H1 (cell line): Measurements from ENCODE around the gene RBM34. TPM values are rescaled to one million over a fixed set of nuclear protein-coding genes. Genes with fewer than 3 reads are reported as not detected.

Experiments used
- CTCF ChIA-PET: fragments of 300-600 bp; sonication (Branson Sonifier 250); formaldehyde crosslinking; loops from one replicate; lab custom pipeline; 2021; ENCODE audit not compliant: partially characterized antibody; lab: Charles Lee
- POLR2A ChIA-PET: fragments of 300-600 bp; sonication (Branson Sonifier 250); formaldehyde crosslinking; loops from one replicate; lab custom pipeline; 2021; ENCODE audit warnings: inconsistent platforms; ENCODE audit not compliant: partially characterized antibody; lab: Charles Lee
- DNase-seq, 2 experiments: peaks; one replicate each; pipeline versions ENCODE4 v3.0.0 to v3.0.0-alpha.2; 2010 to 2022; ENCODE audit warnings: low spot score in 2 of 2, low read depth in 1 of 2, mixed read lengths in 1 of 2
- FAIRE-seq: peaks from 2 replicates; lab custom pipeline; 2011; peaks lifted over from hg19 to GRCh38; lab: Jason Lieb, UNC
- H2AFZ ChIP-seq: 2 replicates; pipeline ENCODE4 v1.8.1; 2012; ENCODE audit warnings: low read length, inconsistent platforms
- H2AK5ac ChIP-seq: 2 replicates; pipeline ENCODE4 v1.6.1; 2013; ENCODE audit warnings: low read depth, low read length
- H2BK120ac ChIP-seq: replicated peaks from 2 replicates; pipeline ENCODE3; 2013; ENCODE audit warnings: low read depth, low read length, inconsistent platforms
- H2BK12ac ChIP-seq: 2 replicates; pipeline ENCODE4 v1.6.1; 2013; ENCODE audit warnings: low read depth, low read length
- H2BK15ac ChIP-seq: 2 replicates; pipeline ENCODE4 v1.6.1; 2013; ENCODE audit warnings: low read length
- H2BK20ac ChIP-seq: 2 replicates; pipeline ENCODE4 v1.6.1; 2013; ENCODE audit warnings: low read length
- H2BK5ac ChIP-seq: 2 replicates; pipeline ENCODE4 v1.6.1; 2013; ENCODE audit warnings: low read depth, low read length
- H3K14ac ChIP-seq: 2 replicates; pipeline ENCODE4 v1.6.1; 2013; ENCODE audit warnings: inconsistent platforms; ENCODE audit not compliant: insufficient read length
- H3K18ac ChIP-seq: 2 replicates; pipeline ENCODE4 v1.6.1; 2013; ENCODE audit warnings: low read length; ENCODE audit errors: extremely low read depth
- H3K23ac ChIP-seq: 2 replicates; pipeline ENCODE4 v1.6.1; 2013; ENCODE audit warnings: inconsistent platforms; ENCODE audit not compliant: insufficient read length
- H3K23me2 ChIP-seq: 2 replicates; pipeline ENCODE4 v1.6.1; 2013; ENCODE audit warnings: low read depth, low read length
- H3K27ac ChIP-seq: 2 replicates; pipeline ENCODE4 v1.6.1; 2011; ENCODE audit warnings: low read depth, low read length, inconsistent platforms
- H3K27me3 ChIP-seq, 4 experiments: replicated peaks in 1 of 4; 1 replicate in 1 of 4; 2 replicates in 3 of 4; pipeline versions ENCODE4 v1.6.1 to v1.8.1; 2011 to 2013; ENCODE audit warnings: low read length in 3 of 4, mild to moderate bottlenecking in 3 of 4, inconsistent platforms in 2 of 4, mixed read lengths in 2 of 4, moderate library complexity in 1 of 4; ENCODE audit not compliant: control insufficient read depth in 3 of 4, insufficient read depth in 3 of 4; ENCODE audit errors: extremely low read depth in 1 of 4
- H3K36me3 ChIP-seq, 4 experiments: 2 replicates each; pipeline versions ENCODE4 v1.6.1 to v1.8.1; 2011 to 2013; ENCODE audit warnings: mild to moderate bottlenecking in 4 of 4, low read length in 3 of 4, moderate library complexity in 2 of 4, control low read depth in 1 of 4, inconsistent platforms in 1 of 4; ENCODE audit not compliant: insufficient read depth in 4 of 4, control insufficient read depth in 2 of 4
- H3K4ac ChIP-seq: replicated peaks from 2 replicates; pipeline ENCODE3; 2013; ENCODE audit warnings: low read length, low read depth, mixed read lengths, inconsistent platforms; ENCODE audit not compliant: insufficient read length
- H3K4me1 ChIP-seq, 4 experiments: replicated peaks in 1 of 4; 1 replicate in 1 of 4; 2 replicates in 3 of 4; pipeline versions ENCODE4 v1.6.1 to v1.8.1; 2011 to 2013; ENCODE audit warnings: low read length in 3 of 4, inconsistent platforms in 2 of 4, mixed read lengths in 1 of 4; ENCODE audit not compliant: insufficient read depth in 4 of 4, control insufficient read depth in 3 of 4
- H3K4me2 ChIP-seq, 2 experiments: 2 replicates each; pipeline versions ENCODE4 v1.6.1 to v1.8.1; 2011 to 2013; ENCODE audit warnings: low read depth in 2 of 2, low read length in 2 of 2, control low read depth in 1 of 2, inconsistent platforms in 1 of 2, mild to moderate bottlenecking in 1 of 2; ENCODE audit not compliant: insufficient read depth in 1 of 2
- H3K4me3 ChIP-seq, 4 experiments: fragments of 200-600, 300-600 bp in 1 of 4; sonication (generic), shearing (Covaris generic), sonication (Bioruptor Twin) in 1 of 4; 2 replicates each; pipeline versions ENCODE4 v1.5.1 to v1.8.1; 2011 to 2016; ENCODE audit warnings: low read length in 4 of 4, low read depth in 3 of 4, control low read depth in 2 of 4, inconsistent platforms in 2 of 4, mild to moderate bottlenecking in 2 of 4, mixed read lengths in 1 of 4, moderate library complexity in 1 of 4; ENCODE audit not compliant: insufficient read depth in 2 of 4; ENCODE audit errors: extremely low read depth in 1 of 4
- H3K56ac ChIP-seq: replicated peaks from 2 replicates; pipeline ENCODE3; 2013; ENCODE audit warnings: low read depth, mild to moderate bottlenecking, mixed read lengths, low read length, inconsistent platforms; ENCODE audit not compliant: insufficient read length
- H3K79me1 ChIP-seq: 2 replicates; pipeline ENCODE4 v1.6.1; 2013; ENCODE audit warnings: low read depth, low read length, control low read depth
- H3K79me2 ChIP-seq, 2 experiments: 2 replicates each; pipeline versions ENCODE4 v1.6.1 to v1.8.1; 2012 to 2013; ENCODE audit warnings: low read length in 2 of 2, mild to moderate bottlenecking in 2 of 2, inconsistent platforms in 1 of 2; ENCODE audit not compliant: insufficient read depth in 2 of 2, control insufficient read depth in 1 of 2
- H3K9ac ChIP-seq, 4 experiments: replicated peaks in 1 of 4; 1 replicate in 1 of 4; 2 replicates in 3 of 4; pipeline versions ENCODE4 v1.6.1 to v1.8.1; 2011 to 2013; ENCODE audit warnings: low read depth in 3 of 4, low read length in 3 of 4, control low read depth in 2 of 4, mild to moderate bottlenecking in 2 of 4, moderate library complexity in 2 of 4, inconsistent platforms in 1 of 4; ENCODE audit errors: extremely low read depth in 1 of 4
- H3K9me3 ChIP-seq, 2 experiments: 2 replicates each; pipeline versions ENCODE4 v1.6.1 to v1.8.1; 2012 to 2013; ENCODE audit warnings: mild to moderate bottlenecking in 2 of 2, moderate library complexity in 2 of 2, control low read depth in 1 of 2, inconsistent platforms in 1 of 2, low read depth in 1 of 2, low read length in 1 of 2, mixed read lengths in 1 of 2; ENCODE audit not compliant: insufficient read depth in 2 of 2
- H4K20me1 ChIP-seq, 2 experiments: replicated peaks in 1 of 2; 2 replicates each; pipeline versions ENCODE3 to v1.8.1; 2011 to 2013; ENCODE audit warnings: inconsistent platforms in 2 of 2, low read length in 2 of 2, mild to moderate bottlenecking in 1 of 2; ENCODE audit not compliant: insufficient read depth in 2 of 2, control insufficient read depth in 1 of 2
- H4K5ac ChIP-seq: 2 replicates; pipeline ENCODE4 v1.6.1; 2013; ENCODE audit warnings: low read length, low read depth, mixed read lengths, inconsistent platforms; ENCODE audit not compliant: insufficient read length
- H4K8ac ChIP-seq: 2 replicates; pipeline ENCODE4 v1.8.0; 2013; ENCODE audit warnings: mild to moderate bottlenecking, moderate library complexity, low read length, inconsistent platforms; ENCODE audit not compliant: insufficient read depth; ENCODE audit errors: extremely low read depth
- H4K91ac ChIP-seq: replicated peaks from 2 replicates; pipeline ENCODE3; 2013; ENCODE audit warnings: low read length, mixed read lengths, inconsistent platforms; ENCODE audit not compliant: insufficient read length
- CTBP2 ChIP-seq: IDR thresholded peaks from 2 replicates; pipeline ENCODE4 v1.7.0; 2011; ENCODE audit warnings: borderline replicate concordance, mild to moderate bottlenecking, moderate library complexity, mixed read lengths, low read length; ENCODE audit not compliant: insufficient read depth, insufficient read length
- EGR1 ChIP-seq: IDR thresholded peaks from 2 replicates; pipeline ENCODE4 v1.6.1; 2011; ENCODE audit warnings: low read depth, low read length, borderline replicate concordance
- HDAC6 ChIP-seq: IDR thresholded peaks from one replicate; pipeline ENCODE4 v1.7.1; 2012; ENCODE audit warnings: low read depth, mild to moderate bottlenecking, inconsistent platforms, low read length, moderate library complexity
- JUN ChIP-seq: IDR thresholded peaks from 2 replicates; pipeline ENCODE4 v1.6.1; 2011; ENCODE audit warnings: low read depth, mild to moderate bottlenecking, improper control_type of control experiment, low read length
- JUND ChIP-seq: IDR thresholded peaks from 2 replicates; pipeline ENCODE4 v1.6.1; 2011; ENCODE audit warnings: mild to moderate bottlenecking, improper control_type of control experiment, low read length
- MAFK ChIP-seq: IDR thresholded peaks from 2 replicates; pipeline ENCODE4 v1.6.1; 2012; ENCODE audit warnings: low read depth, mild to moderate bottlenecking, improper control_type of control experiment, low read length
- MAX ChIP-seq: IDR thresholded peaks from 2 replicates; pipeline ENCODE4 v1.6.1; 2012; ENCODE audit warnings: inconsistent platforms
- NRF1 ChIP-seq: IDR thresholded peaks from 2 replicates; pipeline ENCODE4 v1.6.1; 2011; ENCODE audit warnings: mild to moderate bottlenecking, low read depth, low read length, improper control_type of control experiment
- RFX5 ChIP-seq: IDR thresholded peaks from 2 replicates; pipeline ENCODE4 v1.6.1; 2011; ENCODE audit warnings: low read depth, low read length, improper control_type of control experiment, borderline replicate concordance
- SAP30 ChIP-seq: fragments of 300-600 bp; sonication (generic); IDR thresholded peaks from 2 replicates; pipeline ENCODE4 v1.7.1; 2012; ENCODE audit warnings: low read length, moderate library complexity, mild to moderate bottlenecking, inconsistent platforms; ENCODE audit not compliant: insufficient read depth, insufficient replicate concordance
- SIN3A ChIP-seq, 2 experiments: IDR thresholded peaks in 1 of 2; conservative IDR thresholded peaks in 1 of 2; 2 replicates each; pipeline ENCODE4 v1.6.1; 2011 to 2012; ENCODE audit warnings: low read length in 2 of 2, improper control_type of control experiment in 1 of 2, low read depth in 1 of 2, mild to moderate bottlenecking in 1 of 2
- SIX5 ChIP-seq: IDR thresholded peaks from 2 replicates; pipeline ENCODE4 v1.6.1; 2011; ENCODE audit warnings: mild to moderate bottlenecking, low read depth, low read length
- TBP ChIP-seq: IDR thresholded peaks from 2 replicates; pipeline ENCODE4 v1.6.1; 2011; ENCODE audit warnings: low read depth, low read length, improper control_type of control experiment
- WGBS, 2 experiments: shearing (Covaris generic) in 1 of 2; methylation state at CpG; one replicate each; pipeline versions ENCODE4 v1.1.6 to v1.1.7; 2013 to 2015; ENCODE audit warnings: low lambda C conversion rate in 2 of 2, mixed read lengths in 2 of 2, inconsistent platforms in 1 of 2, low coverage in 1 of 2, missing lambda C conversion rate in 1 of 2; ENCODE audit not compliant: insufficient replicate concordance in 2 of 2, insufficient coverage in 1 of 2, insufficient read length in 1 of 2; ENCODE audit errors: extremely low coverage in 1 of 2, missing lambda C conversion rate in 1 of 2; 5-methylcytosine and 5-hydroxymethylcytosine counted together
- polyA plus RNA-seq, 7 experiments: library from polyadenylated mRNA; depleted of rRNA in 3 of 7; stranded (reverse) in 5 of 7; unstranded in 2 of 7; fragments of >200 nt in 5 of 7; fragments of 200-250 nt in 2 of 7; gene quantifications; 1 replicate in 5 of 7; 2 replicates in 1 of 7; 4 replicates in 1 of 7; pipeline versions ENCODE4 v1.2.1 to v1.2.3, GENCODE V29; 2011 to 2013; ENCODE audit warnings: missing spikeins in 2 of 7, mixed read lengths in 2 of 7
- total RNA-seq: library from RNA; stranded (reverse); fragmentation: NEBNext Ultra II Directional; extraction: Animal tissue kit (Norgen Biotek cat#: 25700); gene quantifications from 2 replicates; pipeline ENCODE4 v1.2.1, GENCODE V29; 2021

Gene RBM34
- total and polyA plus RNA-seq, 2 of the 8 experiments (the other 6 are each of a cell fraction or from before 2014, with no cell fraction given), result 18.8 to 108 TPM

- H3K23ac ChIP-seq, result no peak overlapping the region
- 0 out of 4 replicates have a peak, but pooled peaks cover 0 to 4% of the 10 kb centered on the region in 2 experiments for H3K79me2 ChIP-seq
- H3K4me3 ChIP-seq, result no peak overlapping the region
- H4K20me1 ChIP-seq, result peaks cover 2 to 8% of the 10 kb centered on the region in 2 experiments
- H2AK5ac ChIP-seq, result no peak overlapping the region
- H4K8ac ChIP-seq, result no peak overlapping the region
- H3K18ac ChIP-seq, result no peak overlapping the region
- no peak overlapping the region for H2BK20ac ChIP-seq
- H4K5ac ChIP-seq, result no peak overlapping the region
- no peak overlapping the region for H2BK12ac ChIP-seq
- no peak overlapping the region for H3K4me2 ChIP-seq
- H3K56ac ChIP-seq, result no peak overlapping the region
- CTCF ChIA-PET, result interaction anchor here (0.6 to 2.1 kb wide), 2 partner anchors 9 to 1815 kb away, joined by 3 to 7 read pairs; no protein-coding TSS in a partner anchor
- no peak overlapping the region for H4K91ac ChIP-seq
- FAIRE-seq (no peak), DNase-seq (peak in 1 of 2 experiments; percentile 3)
- H3K23me2 ChIP-seq, result no peaks in the 10 kb centered on the region
- peaks cover 2% of the 10 kb centered on the region; the same call in 1 of the 2 replicates for H3K79me1 ChIP-seq
- H2BK120ac ChIP-seq, result no peak overlapping the region
- H3K4me1 ChIP-seq, result no peaks in the 10 kb centered on the region
- H3K9me3 ChIP-seq, result no peaks in the 10 kb centered on the region
- no peak overlapping the region for H2BK5ac ChIP-seq
- H3K27ac ChIP-seq, result no peak overlapping the region
- H3K36me3 ChIP-seq, result peaks cover 15 to 79% (median 45%) of the 10 kb centered on the region in 4 experiments
- no peak overlapping the region for H3K9ac ChIP-seq
- no peak overlapping the region for H3K4ac ChIP-seq
- H3K14ac ChIP-seq, result no peak overlapping the region
- no peaks in the 10 kb centered on the region for H3K27me3 ChIP-seq
- WGBS, 2 experiments, result 85% methylated on average over 4 of the region's 4 CpGs; no CpG with 5 or more reads in 1 of the 2 experiments
- H2BK15ac ChIP-seq, result no peak overlapping the region
- H2AFZ ChIP-seq, result no peak overlapping the region
- POLR2A ChIA-PET, result interaction anchor here (1.1 to 4.6 kb wide), 3 partner anchors 9 to 52 kb away, joined by 3 to 18 read pairs (median 5); no protein-coding TSS in a partner anchor
- no peak for TF ChIP-seq RFX5
- TF ChIP-seq SAP30, result no peak
- no peak for TF ChIP-seq JUND
- TF ChIP-seq TBP, result no peak
- TF ChIP-seq HDAC6, result no peak
- TF ChIP-seq MAX, result no peak
- no peak for TF ChIP-seq SIN3A (conservative IDR thresholded peaks at IDR 0.05 in 1 of 2, IDR thresholded peaks at IDR 0.05 in 1 of 2; ENCODE audit: low read depth in 1 of 2, low read length in 2 of 2)
- TF ChIP-seq SIX5, result no peak
- TF ChIP-seq JUN, result no peak
- TF ChIP-seq MAFK, result no peak
- TF ChIP-seq CTBP2, result no peak
- no peak for TF ChIP-seq EGR1
- no peak for TF ChIP-seq NRF1
Observed at GRCh38 chr1:235147269-235147668, 13.8 kb downstream of the RBM34 start.
